ENCODE results near the gene PTGIR.

The PTGIR gene

GRCh38 chr19:46621191-46622117, 3.4 kb downstream of the PTGIR start:
- no peak for DNase-seq (ENCODE audit: low read depth in 2 of 2)
- TF ChIP-seq CTCF (IDR thresholded peaks at IDR 0.05; ENCODE audit: low read depth, low read length), result no peak
- H3K4me3 ChIP-seq (replicated peaks in 1 of 2; ENCODE audit: low read depth in 2 of 2, low read length in 2 of 2), result peak overlapping the region; percentile 18 to 34

GRCh38 chr19:46620716-46621115, 4.2 kb downstream of the PTGIR start:
- H3K4me3 ChIP-seq (replicated peaks in 1 of 2; ENCODE audit: low read depth in 2 of 2, low read length in 2 of 2), result peak overlapping the region in 1 of 2 donors; percentile 34
- TF ChIP-seq CTCF (IDR thresholded peaks at IDR 0.05; ENCODE audit: low read depth, low read length), result no peak
- DNase-seq (ENCODE audit: low read depth in 2 of 2), result peak; percentile 55 to 83

- no peak for DNase-seq (ENCODE audit: low read depth in 2 of 2)
- H3K4me3 ChIP-seq (replicated peaks in 1 of 2; ENCODE audit: low read depth in 2 of 2, low read length in 2 of 2), result no peak overlapping the region
- TF ChIP-seq CTCF (IDR thresholded peaks at IDR 0.05; ENCODE audit: low read depth, low read length), result no peak
Observed at GRCh38 chr19:46620267-46620666, 4.6 kb downstream of the PTGIR start.

- no peak overlapping the region for H3K4me3 ChIP-seq (replicated peaks in 1 of 2; ENCODE audit: low read depth in 2 of 2, low read length in 2 of 2)
- peak; percentile 72 to 83 for DNase-seq (ENCODE audit: low read depth in 2 of 2)
Observed at GRCh38 chr19:46618670-46619231, 6.1 kb downstream of the PTGIR start.

GRCh38 chr19:46617601-46618000, 7.3 kb downstream of the PTGIR start:
- DNase-seq (ENCODE audit: low read depth in 2 of 2), result no peak
- no peak for TF ChIP-seq CTCF (IDR thresholded peaks at IDR 0.05; ENCODE audit: low read depth, low read length)
- no peak overlapping the region for H3K4me3 ChIP-seq (replicated peaks in 1 of 2; ENCODE audit: low read depth in 2 of 2, low read length in 2 of 2)

More at GRCh38 chr19:46618670-46619231, 6.1 kb downstream of the PTGIR start:
- no peak for TF ChIP-seq CTCF (IDR thresholded peaks at IDR 0.05; ENCODE audit: low read depth, low read length)

- peak; percentile 44 for TF ChIP-seq CTCF (IDR thresholded peaks at IDR 0.05; ENCODE audit: low read depth, low read length)
- DNase-seq (ENCODE audit: low read depth in 2 of 2), result peak; percentile 55 to 70
- H3K4me3 ChIP-seq (replicated peaks in 1 of 2; ENCODE audit: low read depth in 2 of 2, low read length in 2 of 2), result no peak overlapping the region
Observed at GRCh38 chr19:46616631-46617322, 8.1 kb downstream of the PTGIR start.
